GM19023 (cell line): ENCODE data around the gene EXOC6.

Experiments
- ATAC-seq: cut with Tn5 transposase; IDR thresholded peaks from one replicate; pipeline ENCODE4 v1.9.1; 2021; ENCODE audit warnings: mild to moderate bottlenecking, moderate library complexity; ENCODE audit not compliant: unreplicated experiment

The EXOC6 gene, protein sequence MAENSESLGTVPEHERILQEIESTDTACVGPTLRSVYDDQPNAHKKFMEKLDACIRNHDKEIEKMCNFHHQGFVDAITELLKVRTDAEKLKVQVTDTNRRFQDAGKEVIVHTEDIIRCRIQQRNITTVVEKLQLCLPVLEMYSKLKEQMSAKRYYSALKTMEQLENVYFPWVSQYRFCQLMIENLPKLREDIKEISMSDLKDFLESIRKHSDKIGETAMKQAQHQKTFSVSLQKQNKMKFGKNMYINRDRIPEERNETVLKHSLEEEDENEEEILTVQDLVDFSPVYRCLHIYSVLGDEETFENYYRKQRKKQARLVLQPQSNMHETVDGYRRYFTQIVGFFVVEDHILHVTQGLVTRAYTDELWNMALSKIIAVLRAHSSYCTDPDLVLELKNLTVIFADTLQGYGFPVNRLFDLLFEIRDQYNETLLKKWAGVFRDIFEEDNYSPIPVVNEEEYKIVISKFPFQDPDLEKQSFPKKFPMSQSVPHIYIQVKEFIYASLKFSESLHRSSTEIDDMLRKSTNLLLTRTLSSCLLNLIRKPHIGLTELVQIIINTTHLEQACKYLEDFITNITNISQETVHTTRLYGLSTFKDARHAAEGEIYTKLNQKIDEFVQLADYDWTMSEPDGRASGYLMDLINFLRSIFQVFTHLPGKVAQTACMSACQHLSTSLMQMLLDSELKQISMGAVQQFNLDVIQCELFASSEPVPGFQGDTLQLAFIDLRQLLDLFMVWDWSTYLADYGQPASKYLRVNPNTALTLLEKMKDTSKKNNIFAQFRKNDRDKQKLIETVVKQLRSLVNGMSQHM

DNA sequence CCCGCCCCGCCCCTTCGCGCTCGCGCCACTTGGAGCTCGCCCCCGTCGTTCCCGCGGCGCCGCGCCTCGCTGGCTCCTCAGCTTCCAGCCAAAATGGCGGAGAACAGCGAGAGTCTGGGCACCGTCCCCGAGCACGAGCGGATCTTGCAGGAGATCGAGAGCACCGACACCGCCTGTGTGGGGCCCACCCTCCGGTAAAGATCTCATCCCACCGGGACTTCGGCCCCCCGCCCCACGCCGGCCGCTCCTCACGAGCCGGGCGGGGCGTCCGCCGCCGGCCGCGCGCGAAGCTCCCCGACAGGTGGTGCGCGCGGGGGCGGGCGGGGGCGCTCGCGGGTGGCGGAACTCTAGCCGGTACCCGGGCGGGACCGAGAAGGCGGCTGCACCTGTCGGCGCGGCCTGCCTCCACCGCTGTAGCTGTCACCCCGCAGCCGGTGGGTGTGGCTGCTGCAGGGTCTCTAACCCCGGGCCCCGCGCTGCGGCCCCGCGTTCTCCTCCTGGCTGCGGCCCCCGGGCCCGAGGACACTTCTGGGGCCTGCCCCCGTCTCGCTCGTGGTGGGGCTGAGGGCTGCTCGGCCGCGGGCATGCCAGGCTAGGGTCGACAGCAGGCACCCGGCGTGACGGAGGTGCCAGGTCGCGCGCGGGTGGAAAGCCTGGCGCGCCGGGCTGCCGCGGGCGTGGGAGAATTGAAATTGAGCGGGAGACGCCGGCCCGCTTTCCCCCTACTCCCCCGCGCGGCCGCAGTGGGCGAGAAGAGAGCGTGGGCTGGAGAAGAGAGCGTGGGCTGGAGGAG lies at the start of gene EXOC6:
EXOC6 (plus strand) TSS at position 80 of the 793 bp plus-strand sequence; CDS start at position 94, 14 bp downstream.
- ATAC-seq = peak; percentile 85

DNA sequence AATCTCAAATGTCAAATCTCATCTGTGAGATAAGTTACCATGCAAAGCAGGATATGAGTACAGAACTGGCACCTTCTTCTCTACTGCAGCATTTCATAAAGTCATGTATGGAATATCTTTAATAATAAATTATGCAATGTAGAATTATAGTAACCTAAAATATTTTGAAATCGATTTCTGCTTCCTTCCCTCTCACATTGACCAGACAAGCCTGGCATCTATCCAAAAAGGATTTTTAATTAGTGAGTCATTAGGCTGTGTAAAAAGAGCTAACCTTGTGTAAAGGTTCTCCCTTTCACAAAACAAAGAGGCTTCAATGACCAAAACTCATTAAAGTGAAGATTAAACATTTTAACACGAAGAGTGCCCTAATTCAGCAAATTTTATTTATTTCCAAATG lies 48.8 kb upstream of the EXOC6 start:
- ATAC-seq = no peak

DNA sequence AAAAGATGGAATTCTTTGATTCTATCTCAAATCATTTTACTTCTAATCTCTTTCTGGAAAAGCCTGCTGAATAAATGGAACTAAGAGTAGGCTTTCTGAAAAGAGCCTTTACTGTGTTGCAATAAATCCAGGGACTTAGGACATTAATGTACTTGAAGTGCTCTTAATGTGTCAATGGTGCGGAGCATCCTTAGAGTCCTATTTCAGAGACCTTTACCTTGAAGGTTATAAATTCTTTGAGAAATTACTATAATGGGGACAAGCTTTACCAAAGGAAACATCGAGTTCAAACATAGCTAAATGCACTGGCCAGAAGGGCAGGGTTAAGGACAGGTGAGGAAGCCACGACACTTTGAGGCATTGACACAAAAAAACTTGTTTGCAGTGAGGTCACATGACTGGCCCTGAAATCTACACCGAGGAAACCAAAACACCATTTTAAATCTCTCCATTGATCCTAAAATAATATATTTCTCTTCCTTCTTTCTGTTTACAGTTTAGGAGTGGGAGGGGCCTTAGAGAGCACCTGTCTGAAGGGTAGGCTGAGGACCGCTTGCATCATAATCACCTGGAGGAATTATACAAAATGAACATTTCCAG lies 48.1 kb upstream of the EXOC6 start:
- no peak for ATAC-seq

DNA sequence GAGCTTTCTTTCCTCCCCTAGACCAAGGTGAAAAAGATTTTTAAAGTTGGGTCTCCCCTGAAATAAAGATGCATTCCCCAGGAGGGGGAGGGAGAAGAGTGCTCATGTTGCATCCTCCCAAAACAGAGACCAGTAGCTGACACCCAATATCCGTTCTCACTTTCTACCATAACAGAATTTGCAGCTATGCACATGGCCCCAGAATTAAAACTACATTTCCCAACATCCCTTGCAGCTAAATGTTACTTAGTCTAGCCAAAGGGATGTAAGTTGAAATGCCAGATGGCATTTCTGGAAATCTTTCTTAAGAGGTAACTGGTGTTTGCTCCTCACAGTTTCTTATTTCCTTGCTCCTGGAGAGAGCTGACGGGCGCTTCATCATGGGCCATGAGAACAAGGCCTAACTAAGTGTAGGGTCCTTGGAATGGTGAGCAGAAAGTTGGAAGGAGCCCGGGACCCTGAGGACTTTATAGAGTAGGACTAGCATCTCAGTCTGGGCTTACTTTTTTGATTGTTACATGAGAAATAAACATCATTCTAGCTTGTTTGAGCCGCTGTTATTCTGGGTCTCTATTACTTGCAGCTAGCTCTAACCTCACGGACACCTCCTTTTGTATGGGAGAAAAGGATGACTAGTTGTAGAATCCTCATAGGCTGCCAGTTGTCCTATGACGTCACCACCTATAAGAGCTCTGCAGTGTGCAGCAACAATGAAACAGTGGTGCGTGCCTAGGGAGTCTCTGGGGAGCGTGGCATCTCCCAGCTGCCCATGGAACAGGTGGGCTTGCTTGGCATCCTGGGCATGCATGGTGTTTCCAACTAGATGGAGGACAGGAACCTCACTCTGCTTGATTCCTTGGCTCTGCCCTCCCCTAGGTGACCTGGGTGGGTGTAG lies 46.1 kb upstream of the EXOC6 start:
- ATAC-seq = no peak

DNA sequence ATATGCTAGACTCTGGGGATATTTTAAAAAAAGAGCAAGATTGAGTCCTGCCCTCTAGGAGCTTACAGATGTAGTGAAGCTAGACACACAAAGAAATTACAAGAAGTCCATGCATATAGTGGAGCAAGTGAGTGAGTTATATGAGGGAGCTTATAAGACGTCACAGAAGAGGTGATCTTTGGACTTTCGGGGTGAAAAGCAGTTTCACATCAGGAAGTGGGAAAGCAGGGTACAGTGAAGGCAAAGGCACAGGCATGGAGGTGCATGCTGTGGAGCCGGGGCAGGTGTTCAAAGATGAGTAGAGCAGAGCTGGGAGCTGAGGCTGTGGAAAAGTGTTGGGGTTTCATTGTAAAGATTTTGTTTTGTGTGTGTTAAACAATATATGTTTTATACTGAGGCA lies 38.5 kb upstream of the EXOC6 start:
- ATAC-seq = no peak

DNA sequence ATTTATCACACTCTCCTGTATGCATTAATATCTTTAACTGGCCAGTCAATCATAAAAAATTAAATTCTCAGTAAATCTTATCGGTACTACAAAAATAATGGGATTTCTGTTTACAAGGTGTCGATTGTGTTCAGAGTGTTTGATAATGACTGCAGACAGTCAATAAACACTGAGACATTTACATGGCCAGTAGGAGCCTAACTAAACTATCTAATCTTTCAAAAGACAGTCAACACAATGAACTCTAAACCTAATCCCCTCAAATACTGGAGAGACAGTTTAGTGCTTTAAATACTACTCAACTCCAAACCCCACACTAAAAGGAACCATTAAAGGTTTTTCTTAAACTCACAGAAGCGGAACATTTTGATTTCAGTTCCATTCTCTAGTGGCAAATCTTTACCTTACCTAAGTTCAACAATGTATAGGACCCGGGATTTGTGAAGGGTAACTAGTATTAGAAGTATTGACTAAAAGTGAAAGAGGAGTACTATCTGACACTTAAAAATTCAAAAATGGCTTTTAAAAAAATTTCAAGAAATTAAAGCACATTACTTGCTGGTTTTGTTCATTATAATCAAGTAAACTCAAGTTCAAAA lies 37.3 kb upstream of the EXOC6 start:
- ATAC-seq = no peak

DNA sequence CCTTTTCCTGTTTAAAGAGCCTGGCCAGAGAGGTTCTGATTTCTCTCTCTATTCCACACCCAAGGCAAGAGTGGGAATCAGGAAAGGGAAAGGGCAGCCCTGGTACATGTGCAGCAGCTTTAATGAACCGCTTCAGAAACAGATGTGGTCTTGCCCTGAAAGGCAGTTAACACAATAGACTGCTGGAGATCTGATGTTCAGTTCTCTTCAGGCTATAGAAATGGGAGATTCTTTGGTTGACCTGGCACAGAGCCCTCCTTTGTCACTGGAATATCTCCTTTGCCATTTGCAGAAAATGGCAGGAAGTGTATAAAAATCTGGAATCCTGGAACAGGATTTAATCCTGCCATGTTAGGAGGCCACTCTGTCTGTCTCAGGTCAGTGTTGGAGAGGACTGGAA lies 36.3 kb upstream of the EXOC6 start:
- ATAC-seq = no peak

DNA sequence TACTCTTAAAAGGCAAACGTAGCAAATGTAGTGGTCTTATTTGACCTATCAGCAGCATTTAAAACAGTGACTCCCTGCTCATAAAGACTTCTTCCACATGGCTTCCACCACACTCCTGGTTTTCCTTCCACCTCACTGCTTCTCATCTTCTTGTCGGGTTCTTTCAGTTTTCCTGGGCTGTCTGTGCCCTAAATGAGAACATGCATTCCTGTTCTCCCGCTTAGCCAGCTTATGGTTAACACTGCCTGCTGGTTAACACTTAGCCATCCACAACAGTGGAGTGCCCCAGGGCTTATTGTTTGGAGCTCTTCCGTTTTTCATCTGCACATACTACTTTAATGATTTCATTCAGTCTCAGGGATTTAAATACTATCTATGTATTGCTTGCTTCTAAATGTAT lies 34.3 kb upstream of the EXOC6 start:
- no peak for ATAC-seq

DNA sequence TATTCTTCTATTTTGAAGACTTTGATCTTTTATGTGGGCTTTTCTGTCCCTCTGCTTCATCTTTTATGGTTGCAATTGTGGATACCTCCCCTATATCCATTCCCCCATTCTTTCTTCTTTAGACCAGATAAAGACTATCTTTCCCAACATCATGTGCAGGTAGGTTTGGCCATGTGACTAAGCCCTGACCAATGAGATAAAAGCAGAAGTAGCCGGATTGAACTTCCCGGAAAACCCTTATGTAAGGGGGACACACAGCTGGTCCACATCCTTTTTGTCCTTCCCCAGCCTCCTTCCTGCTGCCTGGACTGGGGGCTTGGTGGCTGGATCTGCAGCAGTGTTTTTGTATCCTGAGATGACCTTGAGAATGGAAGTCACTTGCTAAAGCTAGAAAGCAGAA lies 33.5 kb upstream of the EXOC6 start:
- ATAC-seq = no peak

DNA sequence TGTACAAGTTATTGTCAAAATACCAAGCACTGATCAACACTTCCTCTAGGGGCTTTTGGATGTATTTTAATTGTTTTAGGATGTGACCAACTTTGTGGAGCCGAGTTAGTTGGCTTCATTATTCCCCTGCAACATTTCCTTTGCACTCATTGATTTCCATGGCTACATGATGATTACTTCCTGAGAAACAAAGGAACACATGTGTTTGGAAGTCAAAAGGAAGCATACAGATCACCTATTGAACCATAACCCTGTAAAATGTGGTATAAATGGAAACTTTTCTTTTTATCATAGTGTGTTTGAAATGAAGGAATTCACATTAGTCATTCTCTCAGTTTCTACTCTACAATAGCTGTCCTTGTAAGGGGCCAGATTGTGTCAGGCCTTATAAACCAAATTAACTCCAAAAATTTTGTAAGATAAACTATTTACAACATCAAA lies 32.2 kb upstream of the EXOC6 start:
- no peak for ATAC-seq

DNA sequence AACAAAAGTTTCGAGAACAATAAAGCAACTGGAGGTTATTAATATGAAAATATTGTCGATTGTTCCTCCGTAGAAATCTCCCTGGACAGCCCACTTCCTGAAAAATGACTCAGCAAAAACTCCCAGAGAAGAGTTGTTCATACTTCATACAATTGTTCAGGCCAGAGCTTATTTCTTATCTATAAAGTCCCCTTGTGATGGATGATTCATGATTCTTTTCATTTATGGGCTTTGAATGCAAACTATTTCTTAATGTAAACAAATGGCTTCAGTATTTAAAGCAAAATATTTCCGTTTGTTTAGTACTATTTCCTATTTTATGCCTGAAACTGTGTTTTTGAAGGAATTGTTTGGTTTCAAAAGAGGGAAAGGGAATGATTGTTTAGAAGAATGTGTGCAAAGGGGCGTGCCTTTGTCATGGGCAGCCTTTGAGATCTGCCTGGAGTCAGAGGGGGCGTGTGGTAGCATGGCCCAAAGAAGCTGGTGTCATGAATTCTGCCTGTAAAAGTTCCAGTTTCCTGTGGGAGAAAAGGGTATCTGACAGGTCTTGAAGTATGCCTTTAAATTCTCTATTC lies 26.2 kb upstream of the EXOC6 start:
- no peak for ATAC-seq

DNA sequence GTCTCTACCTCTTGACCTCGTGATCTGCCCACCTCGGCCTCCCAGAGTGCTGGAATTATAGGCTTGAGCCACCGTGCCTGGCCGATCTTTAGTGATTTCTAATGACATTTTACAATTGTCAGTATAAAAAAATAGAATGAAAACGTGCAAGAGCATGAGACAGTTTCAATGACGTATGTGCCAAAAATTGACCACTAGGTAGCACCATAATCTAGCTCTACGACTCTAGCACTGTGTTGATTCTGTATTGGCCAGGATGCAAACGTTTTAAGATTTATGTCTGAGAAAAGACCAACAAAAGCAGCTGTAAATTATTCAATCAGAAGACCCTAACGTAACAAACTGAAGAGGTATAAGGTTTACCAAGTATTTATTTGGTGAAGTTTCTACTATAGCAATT lies 25.4 kb upstream of the EXOC6 start:
- ATAC-seq = no peak

DNA sequence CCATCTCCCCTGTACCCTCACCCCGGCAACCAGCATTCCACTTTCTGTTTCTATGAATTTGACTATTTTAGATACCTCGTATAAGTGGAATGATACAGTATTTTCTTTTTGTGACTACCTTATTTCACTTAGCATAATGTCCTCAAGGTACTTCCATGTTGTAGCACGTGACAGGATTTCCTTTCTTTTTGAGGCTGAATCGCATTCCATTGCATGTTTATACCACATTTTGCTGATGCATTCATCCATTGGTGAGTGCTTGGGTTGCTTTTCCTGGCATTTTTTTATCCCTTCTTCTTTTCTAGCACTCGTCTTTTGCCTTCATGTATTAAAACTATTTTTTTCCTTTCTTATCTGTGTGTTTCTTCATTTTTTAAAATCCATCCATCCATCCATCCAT lies 22.3 kb upstream of the EXOC6 start:
- no peak for ATAC-seq

DNA sequence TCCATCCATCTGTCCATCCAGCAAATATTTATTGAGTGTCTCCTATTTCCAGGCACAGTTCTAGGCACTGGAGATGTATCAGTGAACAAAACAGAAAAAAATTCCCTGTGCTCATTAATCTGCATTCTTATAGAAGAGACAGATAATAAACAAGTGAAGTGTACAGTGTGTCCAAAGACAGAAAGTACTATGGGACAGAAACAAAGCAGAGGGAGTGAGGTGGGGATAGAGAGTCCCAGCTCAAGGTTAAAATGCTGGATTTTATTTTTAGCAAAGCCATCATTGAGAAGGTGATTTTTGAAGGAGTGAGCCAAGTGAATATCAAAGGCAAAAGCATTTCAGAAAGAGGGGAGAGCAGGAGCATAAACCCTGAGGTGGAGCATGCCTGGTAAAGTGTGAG lies 21.8 kb upstream of the EXOC6 start:
- no peak for ATAC-seq

DNA sequence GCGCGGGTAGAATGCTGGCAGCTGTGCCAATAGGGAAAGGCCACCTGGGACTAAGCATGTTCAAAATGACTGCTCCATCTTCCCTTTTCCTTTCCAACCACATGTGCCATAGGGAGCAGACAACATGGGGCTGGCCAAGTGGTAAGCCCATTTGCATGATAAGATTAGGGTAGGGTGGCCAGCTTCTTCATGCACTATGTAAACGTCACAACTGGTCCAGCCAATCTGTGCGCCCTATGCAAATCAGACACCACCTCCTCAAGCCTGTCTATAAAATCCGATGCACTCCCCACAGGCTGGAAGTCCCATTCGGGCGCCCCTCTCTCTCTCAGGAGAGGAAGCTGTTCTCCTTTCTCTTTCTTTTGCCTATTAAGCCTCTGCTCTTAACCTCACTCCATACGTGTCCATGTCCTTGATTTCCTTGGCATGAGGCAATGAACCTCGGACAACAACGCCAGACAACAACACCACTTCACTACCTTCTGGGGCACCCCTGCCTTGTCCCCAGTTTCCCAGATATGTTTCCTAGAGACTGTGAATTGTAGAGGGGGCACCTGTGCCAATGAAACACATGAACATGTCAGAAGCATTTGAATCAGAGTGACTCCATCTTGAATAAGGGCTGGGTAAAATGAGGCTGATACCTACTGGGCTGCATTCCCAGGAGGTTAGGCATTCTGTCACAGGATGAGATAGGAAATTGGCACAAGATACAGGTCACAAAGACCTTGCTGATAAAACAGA lies 19.1 kb upstream of the EXOC6 start:
- no peak for ATAC-seq

DNA sequence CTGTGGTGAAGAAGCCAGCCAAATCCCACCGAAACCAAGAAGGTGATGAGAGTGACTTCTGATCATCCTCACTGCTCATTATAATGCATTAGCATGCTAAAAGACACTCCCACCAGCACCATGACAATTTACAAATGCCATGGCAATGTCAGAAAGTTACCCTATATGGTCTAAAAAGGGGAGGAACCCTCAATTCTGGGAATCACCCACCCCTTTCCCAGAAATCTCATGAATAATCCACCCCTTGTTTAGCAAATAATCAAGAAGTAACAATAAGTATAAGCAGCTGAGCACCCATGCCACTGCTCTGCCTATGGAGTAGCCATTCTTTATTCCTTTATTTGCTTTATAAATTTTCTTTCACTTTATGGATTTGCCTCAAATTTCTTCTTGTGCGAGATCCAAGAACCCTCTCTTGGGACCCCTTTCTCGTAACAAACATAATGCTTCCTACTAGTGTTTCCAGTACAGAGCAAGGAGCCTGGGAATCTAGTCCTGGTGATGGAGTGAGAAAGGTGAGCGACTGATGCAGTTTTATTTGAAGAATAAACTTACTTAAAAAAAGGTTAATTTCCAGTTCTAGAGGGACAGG lies 18.4 kb upstream of the EXOC6 start:
- no peak for ATAC-seq

DNA sequence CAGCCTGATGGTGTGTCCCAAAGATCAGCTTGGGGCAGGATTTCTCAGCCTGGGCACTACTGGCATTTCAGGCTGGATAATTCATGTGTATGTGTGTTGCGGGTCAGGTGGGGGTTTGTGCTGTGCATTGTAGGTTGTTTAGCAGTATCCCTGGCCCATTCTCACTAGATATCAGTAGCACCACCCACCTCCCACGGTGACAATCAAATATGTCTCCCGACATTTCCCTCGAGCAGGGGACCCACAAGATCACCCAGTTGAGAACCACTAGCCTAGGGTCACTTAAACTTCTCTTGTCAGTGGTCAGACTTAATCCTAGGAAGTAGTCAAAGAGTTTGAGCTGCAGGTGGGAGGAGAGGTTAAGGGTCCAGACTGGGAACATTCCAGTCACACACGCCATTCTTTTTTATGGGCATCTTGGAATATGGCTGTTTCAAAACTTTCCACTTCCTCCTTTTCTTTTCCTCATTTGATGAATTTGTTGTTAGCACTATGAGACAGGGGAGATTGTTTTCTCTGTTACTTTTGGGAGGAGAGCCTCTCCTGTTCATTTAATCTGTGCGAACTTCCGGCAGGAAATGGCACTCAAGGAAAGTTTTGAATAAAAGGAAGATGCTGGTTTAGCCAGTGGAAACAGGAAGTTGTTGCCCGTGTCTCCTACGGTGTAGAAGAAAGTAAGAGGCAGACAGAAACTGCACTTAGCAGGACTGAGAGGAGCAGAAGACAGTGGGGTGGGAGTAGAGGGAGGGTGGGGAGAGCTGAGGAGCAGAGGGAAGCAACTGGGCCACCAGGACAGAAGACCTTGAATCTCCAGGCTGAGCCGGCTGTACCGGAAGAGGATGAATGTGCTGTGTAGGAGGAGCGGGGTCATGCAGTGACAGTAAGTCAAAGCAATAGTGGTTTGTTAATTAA lies 17.6 kb upstream of the EXOC6 start:
- ATAC-seq = no peak
